HG03103 (cell line): Measurements from ENCODE around the gene ASCC3.
A peak's percentile ranks its signal among the peaks of the same experiment; 100 is the strongest.
"Not testable (repeated sequence)": the region's sequence is repeated elsewhere in the genome, so short reads cannot be mapped to it uniquely, and the experiment has no call there.

Experiments used
- ATAC-seq: cut with Tn5 transposase; IDR thresholded peaks from one replicate; pipeline ENCODE4 v1.9.1; 2021; ENCODE audit warnings: low read depth; ENCODE audit not compliant: unreplicated experiment

ASCC3 gene

DNA sequence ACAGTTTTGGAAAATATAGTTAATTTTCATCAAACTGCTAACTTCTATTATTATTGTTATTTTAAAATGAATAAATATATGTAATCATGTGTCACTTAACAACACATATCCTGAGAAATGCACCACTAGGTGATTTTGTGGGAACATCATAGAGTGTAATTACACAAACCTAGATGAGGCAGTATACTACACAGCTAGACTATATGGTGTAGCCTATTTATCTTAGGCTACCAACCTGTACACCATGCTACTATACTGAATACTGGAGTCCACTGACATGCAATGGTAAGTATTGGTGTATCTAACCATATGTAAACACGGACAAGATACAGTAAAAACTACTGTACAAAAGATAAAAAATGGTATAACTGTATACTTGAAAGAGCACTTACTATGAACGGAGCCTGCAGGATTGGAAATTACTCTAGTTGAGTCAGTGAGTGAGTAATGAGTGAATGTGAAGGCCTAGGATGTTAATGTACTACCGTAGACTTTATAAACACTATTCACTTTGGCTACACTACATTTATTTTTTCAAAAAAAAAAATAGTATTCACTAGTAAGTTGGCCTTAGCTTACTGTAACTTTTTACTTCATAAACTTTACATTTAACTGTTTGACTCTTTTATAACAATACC is 72.4 kb downstream of the ASCC3 start:
- no peak for ATAC-seq

DNA sequence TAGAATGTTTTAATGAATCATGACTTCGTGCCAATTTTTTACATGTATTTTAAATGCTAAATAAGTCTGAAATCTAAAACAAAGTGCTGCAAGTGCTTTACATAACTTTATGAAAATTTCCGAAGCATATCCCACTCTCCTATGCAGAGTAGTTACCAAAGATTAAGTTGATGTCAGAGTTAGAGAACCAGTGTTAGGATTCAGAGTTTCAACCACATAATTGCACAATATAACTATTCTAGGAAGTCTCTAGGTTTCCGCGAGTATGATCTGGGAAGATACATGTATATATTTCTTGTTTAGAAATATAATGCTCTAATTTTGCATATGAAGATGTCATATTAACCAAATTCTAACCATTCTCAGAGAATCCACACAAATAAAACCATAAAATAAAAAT is 74.8 kb downstream of the ASCC3 start:
- no peak for ATAC-seq

DNA sequence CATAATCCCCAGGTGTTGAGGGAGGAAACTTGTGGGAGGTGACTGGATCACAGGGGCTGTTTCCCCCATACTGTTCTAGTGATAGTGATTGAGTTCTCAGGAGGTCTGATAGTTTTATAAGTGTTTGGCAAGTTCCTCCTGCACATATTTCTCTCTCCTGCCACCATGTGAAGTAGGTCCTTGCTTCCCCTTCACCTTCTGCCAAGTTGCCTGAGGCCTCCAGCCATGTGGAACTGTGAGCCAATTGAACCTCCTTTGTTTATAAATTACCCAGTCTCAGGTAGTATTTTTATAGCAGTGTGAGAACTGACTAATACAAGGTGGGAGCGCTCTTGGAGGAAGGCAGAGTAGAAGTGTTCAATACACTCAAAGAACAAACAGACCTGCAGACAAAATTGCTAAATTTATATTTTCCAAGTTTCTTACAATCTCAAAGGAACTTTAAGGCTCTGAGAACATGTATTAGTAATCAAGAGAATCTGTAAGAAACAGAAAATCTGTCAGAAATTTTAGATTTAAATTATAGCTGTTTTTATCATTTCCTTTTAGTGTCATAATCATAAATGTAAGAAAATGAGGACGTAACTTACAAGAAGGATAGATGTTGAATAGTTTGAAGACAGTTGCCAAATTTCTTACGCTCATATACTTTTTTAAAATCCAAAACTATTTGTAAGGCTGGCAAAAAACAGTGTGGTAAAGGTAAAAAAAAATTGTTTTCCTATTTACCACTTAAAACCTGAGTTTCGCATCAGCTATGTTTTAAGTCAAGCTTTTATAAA is 77.7 kb downstream of the ASCC3 start:
- ATAC-seq: no peak

DNA sequence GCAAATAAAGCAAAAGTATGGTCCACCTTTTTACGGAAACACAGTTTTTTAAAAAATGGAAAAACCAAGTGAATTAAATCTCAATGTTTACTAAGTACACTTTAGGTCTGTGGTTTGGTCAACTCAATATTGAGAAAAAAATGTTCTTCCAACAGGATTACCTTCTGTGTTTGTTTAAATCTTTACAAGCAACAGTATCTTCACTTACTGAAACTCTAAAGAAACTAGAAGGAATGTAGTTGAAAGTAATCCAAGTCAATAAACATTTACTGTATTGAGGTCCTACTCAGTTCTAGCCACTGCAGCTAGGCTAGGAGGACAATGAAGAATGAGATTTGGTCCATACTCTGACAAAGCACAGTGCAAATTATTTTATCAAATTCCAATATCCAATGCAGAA is 80.1 kb downstream of the ASCC3 start:
- ATAC-seq: no peak

DNA sequence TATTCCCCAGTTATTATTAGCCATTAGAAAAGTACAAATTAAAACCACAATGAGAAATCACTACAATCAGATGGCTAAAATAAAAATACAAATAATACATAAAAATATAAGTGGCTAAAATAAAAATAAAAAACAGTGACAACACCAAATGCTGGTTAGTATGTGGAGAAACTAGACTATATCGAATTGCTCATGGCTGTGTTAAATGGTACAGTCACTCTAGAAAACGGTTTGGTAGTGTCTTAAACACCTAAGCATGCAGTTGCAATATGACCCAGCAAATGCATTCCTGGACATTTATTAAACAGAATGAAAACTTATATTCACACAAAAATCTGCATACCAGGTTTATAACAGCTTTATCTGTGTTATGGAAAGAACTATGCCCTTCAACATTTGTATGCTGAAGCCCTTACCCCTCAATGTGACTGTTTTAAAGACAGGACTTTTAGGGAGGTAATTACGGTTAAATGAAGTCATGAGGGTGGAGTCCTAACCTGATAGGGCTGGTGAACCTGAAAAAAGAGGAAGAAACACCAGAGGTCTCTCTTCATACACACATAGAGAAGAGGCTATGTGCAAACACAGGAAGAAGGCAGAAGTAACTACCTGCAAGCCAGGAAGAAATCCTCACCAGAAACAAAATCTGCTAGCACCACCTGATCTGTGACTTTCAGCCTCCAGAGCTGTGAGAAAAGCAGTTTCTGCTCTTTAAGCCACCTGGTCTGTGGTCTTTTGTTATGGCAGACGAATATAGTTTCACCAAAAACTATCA is 84.9 kb downstream of the ASCC3 start:
- ATAC-seq: peak; percentile 99

DNA sequence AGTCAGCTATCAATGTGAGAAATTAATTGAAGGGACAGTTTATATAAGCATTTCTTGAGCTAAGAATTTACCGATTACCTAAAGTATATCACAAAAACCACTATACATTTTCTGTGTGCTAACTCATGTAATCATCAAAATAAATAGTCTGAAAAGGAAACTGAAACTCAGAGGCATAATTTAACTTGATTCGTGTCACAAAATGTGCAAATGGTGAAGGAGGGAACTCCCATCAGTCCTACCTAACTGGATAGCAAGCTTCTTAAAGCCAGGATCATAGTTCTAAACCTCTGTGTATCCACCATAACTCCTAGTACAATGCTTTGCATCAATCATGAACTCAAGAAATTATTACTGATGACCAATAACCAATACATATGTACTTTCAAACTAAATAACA is 91.0 kb downstream of the ASCC3 start:
- ATAC-seq: no peak

DNA sequence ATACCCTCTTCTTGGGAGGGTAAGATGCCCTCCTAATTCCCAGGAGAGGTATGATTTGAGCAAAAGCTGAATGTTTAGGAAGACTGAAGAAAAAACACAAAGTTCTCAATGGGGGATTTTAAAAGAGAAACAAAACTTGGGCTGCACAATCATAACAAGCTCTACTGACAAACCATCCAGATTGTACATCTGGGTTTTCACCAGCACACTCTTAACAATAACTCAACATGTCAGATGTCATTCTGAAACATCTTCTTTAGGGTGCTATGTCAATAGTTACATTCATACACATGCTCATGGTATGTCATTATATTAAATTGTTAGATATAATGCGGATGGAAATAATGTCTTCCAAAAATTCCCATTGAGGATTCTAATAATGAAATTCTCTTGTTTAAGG is 95.1 kb downstream of the ASCC3 start:
- no peak for ATAC-seq

DNA sequence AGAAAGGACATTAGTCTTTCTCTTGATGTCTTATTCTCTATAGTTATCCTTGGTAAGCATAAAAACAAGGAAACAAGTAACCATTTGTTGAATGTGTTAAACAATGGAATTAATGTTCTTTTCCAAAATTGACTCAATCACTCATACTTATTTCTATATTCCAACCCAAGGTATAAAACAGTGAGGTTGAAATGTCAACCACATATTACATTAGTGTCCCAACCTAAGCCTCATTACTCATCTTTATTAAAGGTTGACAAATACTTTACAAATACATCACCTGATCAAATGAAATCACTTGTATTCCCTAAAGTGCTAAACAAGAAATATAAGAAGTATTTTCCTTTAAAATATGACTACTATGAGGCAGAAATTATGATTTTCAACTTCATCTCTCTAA is 100.5 kb downstream of the ASCC3 start:
- no peak for ATAC-seq

DNA sequence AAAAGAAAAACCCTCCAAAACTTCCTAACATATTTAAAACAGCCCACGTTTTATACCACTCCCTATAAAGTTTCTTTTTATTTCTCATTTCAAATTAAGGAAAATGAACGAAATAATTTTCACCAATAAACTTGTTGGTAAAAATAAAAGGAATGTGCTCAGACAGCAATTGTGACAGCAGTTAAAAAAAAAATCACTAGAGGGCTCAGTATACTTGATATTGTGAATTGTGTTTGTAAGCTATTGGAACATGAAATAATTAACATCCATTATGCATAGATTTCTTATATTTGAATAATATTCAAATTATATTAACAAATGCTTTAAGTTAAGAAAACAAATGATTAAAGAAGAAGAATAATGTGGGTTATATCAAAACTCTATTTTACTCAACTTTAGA is 105.5 kb downstream of the ASCC3 start:
- ATAC-seq: no peak

DNA sequence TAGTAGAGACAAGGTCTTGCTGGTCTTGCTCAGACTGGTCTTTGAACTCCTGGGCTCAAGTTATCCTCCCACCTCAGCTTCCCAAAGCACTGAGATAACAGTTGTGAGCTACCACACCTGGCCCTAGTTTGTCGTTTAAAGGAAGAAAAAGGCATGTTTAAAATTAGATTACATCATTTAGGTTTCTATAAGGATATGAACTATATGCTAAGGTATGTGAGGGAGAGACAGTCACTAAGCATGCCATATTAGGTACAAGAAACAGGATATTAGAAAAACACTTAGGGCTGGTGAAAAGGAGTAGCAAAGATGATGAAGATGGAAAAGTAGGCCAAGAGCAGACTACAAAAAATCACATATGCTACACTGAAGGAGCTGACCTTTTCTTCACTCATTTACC is 106.4 kb downstream of the ASCC3 start:
- no peak for ATAC-seq

DNA sequence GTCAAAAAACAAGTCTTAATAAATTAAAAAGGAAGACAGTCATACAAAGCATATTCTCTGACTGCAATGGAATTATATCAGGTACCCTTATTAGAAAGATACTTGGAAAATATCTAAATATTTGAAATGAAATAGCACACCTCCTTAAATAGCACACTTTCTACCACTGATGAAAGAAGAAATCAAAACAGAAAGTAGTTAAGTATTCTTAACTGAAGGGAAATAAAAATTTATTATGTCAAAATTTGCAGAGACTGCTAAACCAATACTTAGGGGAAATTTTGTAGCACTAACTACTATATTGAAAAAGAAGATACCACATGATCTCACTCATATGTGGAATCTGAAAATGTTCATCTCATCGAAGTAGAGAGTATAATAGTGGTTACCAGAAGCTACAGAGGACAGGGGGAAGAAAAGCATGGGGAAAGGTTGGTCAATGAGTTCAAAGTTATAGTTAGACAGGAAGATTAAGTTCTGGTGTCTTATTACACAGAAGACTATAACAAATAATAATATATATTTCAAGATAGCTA is 112.2 kb downstream of the ASCC3 start:
- ATAC-seq: no peak

DNA sequence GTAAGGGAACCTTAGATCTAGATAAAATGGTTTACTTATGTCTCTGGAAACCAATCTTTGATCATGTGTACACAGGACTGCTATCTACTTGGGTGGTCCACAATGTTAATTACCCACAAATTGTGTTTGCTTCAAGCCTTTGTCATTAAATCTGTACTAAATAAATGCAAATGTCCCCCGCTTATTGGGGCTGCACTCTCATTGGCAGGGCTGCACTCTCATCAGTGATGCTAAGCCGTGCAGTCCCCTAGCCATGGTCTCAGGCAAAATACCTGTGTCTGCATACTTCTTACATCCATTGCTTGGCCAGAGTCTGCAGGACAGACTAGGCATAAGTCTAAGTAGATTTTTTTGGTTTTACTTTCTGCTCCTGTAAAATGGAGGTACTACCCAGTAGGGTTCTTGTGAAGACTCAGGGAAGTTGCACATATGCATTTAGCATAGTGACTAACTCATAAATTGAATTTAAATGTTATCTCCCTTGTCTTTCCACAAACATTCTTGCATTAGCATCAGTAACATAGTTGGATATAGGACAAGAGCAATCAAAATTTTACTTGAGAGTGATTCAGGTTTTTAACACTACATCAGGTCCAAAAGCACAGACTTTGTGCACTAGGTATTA is 117.4 kb downstream of the ASCC3 start:
- no peak for ATAC-seq

DNA sequence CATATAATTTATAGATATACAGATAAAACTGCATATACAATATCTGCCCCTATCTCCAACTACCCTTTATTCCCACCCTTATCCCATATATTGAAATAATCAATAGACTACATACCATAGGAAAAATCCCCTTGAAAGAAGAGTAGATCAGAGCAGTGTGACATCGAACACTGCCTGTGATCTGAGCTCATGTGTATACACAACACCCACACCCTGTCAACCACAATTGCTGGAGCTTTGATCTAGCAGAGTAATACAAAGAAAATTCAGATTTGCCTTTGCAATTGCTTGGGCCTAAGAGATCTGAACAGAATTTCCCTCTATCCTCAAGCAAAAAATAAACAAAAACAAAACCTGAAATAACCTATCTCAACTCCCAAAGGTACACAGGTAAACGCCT is 119.3 kb downstream of the ASCC3 start:
- no peak for ATAC-seq

DNA sequence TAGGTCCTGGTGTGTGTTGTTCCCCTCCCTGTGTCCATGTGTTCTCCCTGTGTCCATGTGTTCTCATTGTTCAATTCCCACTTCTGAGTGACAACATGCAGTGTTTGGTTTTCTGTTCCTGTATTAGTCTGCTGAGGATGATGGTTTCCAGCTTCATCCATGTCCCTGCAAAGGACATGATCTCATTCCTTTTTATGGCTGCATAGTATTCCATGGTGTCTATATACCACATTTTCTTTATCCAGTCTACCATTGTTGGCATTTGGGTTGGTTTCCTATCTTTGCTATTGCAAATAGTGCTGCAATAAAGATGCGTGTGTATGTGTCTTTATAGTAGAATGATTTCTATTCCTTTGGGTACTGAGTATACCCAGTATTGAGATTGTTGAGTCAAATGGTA is 122.7 kb downstream of the ASCC3 start:
- ATAC-seq: not testable (repeated sequence)

DNA sequence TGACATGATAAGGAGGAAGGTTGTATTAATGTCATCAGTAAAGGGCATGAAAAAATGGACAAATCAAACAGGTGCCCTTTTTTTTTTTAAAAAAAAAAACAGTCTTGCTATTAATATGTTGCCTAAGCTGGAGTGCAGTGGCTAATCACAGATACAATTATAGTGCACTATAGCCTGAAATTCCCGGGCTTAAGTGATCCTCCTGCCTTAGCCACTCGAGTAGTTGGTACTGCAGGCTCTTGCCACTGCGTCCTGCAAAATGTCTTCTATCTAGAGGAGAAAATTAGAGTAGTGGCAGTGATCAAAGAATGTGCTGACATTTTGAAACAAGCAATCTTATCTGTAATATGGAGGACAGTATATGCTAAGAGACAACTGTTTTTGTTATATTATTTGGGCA is 127.7 kb downstream of the ASCC3 start:
- ATAC-seq: no peak

DNA sequence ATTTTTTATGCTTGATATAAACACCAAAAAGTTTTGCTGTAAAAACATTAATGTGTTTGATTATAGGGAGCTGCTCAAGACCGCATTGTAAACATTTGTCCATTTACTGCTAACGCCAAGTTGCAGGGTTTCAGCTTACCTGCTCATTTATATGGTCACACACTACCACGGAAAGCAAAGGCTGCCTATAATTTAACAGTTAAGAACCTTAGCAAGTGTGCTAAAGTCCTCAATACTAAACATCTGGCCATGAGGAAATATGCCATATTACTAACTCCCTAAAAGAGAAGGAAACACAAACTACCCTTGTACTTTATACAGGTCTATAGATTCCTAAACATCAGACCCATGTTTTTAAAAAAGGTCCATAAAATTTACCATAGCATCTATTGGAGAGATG is 129.5 kb downstream of the ASCC3 start:
- no peak for ATAC-seq

DNA sequence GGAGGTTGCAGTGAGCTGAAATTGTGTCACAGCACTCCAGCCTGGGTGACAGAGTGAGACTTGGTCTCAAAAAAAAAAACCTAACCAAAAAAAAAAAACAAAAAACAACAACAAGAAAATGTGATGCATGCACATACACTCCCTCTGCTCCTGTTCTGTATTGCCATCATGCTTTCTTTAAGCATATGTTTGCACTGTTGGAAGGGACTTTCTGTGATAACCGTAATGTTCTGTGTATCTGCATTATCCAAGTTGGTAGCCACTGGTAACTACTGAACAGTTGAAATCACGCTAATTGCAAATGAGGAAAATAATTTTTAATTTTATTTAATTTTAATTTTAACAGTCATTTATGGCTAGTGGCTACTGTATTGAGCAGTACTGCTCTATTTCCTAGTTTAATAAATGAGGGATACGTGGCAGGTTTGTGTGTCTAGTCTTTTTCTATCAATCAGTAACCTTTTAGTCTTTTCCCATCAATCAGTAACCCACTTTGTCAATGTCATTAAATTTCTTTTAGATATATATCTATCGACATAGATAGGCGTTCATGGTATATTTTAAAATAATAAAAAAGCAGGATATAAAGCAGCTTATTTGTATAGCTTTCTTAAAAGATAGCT is 135.6 kb downstream of the ASCC3 start:
- ATAC-seq: no peak

DNA sequence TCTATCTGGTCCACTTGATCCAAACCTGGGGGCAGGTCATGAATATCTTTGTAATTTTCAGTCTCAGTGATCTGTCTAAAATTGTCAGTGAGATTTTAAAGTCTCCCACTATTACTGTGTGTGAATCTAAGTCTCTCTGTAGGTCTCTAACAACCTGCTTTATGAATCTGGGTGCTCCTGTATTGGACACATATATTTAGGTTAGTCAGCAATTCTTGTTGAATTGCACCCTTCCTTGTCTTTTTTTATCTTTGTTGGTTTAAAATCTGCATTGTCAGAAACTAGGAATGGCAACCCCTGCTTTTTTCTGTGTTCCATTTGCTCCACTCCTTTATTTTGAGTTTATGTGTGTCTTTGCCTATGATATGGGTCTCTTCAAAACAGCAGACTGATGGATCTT is 140.7 kb downstream of the ASCC3 start:
- ATAC-seq: no peak

DNA sequence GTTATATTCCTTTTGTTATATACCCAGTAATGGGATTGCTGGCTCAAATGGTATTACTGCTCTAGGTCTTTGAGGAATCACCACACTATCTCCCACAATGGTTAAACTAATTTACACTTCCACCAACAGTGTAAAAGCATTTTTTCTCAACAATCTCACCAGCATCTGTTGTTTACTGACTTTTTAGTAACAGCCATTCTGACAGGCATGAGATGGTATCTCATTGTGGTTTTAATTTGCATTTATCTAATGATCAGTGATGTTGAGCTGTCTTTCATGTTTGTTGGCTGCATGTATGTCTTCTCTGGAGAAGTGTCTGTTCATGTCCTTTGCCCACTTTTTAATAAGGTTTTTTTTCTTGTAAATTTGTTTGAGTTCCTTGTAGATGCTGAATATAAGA is 143.4 kb downstream of the ASCC3 start:
- not testable (repeated sequence) for ATAC-seq

DNA sequence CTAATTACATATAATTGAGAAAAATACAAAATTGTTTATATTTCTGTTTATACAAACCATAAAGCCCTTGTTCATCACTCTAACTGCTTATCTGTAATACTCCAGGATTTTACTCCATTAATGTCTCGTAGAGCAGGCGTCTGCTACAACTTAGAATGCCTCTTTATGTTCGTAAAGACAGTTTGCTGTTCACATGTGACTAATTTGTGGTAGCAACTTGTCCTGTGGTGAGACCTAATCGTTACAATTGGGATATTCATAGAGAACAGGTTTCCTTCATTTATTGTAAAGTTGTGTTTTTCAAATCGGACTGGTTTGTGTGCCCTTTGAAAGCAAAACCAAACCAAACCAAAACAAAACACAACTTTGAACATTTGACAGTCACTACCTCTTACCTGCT is 149.7 kb downstream of the ASCC3 start:
- ATAC-seq: no peak
